Ecto neural progenitor cell (in vitro differentiated cells): ENCODE data around the gene HCRTR2.
"Not testable (repeated sequence)": the region's sequence is repeated elsewhere in the genome, so short reads cannot be mapped to it uniquely, and the experiment has no call there.

Experiments used
- DNase-seq: peaks from one replicate; pipeline ENCODE4 v3.0.0-alpha.2; 2018; ENCODE audit warnings: low spot score

HCRTR2 gene

DNA sequence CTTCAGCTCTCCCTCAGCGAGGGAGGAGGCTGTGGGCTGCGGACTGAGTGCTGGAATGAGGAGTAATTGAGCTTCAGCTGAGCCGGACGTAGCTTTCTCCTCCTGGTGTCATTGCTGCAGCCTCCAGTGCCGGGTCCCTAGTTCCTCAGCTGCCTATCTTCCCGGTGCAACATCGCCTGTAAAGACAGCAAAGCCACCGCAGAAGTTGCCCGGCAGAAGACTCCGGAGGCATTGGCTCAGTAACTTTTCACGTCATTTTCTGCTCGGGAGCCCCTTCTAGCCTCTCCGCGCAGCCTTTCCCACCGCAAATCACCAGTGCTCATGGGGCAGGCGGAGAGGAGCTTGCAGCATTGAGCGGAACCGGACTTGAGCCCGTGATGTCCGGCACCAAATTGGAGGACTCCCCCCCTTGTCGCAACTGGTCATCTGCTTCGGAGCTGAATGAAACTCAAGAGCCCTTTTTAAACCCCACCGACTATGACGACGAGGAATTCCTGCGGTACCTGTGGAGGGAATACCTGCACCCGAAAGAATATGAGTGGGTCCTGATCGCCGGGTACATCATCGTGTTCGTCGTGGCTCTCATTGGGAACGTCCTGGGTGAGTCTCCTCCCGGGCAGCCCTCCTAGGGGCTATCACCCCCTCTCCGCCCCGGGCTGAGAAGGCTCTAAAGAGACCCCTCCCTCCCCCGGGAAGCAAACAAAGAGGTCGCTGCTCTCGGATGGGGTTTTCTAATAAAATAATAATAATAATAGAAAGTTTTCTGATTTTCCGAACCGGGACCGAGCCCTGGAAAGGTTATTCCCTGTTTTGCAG, at the start of gene HCRTR2:
Gene HCRTR2 (plus strand): TSS at position 305 of the 816 bp plus-strand sequence. CDS start 73 bp downstream, at position 378.
- DNase-seq = peak; percentile 50

DNA sequence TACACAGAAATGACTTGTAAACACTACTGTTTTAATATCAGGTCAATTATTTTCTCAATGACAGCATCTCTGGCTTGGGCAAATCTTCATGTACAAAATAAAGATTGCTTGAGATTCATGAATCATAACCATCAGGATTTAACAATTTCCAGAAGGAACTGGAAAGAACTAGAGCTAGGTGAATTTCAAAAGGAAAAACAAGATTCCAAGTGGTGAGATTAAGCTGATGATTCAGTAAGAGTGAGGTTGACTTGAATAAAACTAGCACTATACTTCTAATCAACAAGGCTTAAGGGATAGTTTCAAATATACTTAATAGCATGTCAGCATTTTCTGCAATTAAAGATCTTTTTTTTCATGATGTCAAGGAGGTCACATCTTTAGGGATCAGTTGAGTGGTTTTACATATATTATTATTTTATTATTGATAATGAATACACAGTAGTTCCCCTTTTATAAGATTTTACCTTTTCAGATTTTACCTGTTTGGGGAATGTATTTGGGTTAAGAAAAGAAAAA, 43.5 kb upstream of the HCRTR2 start:
- no peak for DNase-seq

DNA sequence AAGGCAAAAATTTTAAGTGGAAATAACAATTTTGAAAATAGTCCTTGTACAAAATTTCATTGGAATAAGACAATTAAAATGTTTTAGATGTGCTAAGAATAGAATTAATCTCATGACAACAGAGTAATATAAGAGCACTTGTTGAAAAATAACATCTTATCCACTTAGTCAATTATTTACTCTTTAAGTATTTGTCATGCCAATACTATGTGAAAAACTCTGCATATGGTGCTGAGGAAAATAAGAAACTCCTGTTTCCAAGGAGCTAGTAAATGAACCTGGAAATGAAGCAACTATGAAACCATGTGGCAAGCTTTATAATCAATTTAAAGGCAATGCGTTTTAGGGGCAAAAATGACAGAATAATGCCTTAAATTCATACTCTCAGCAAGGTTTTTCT, 42.7 kb upstream of the HCRTR2 start:
- no peak for DNase-seq

DNA sequence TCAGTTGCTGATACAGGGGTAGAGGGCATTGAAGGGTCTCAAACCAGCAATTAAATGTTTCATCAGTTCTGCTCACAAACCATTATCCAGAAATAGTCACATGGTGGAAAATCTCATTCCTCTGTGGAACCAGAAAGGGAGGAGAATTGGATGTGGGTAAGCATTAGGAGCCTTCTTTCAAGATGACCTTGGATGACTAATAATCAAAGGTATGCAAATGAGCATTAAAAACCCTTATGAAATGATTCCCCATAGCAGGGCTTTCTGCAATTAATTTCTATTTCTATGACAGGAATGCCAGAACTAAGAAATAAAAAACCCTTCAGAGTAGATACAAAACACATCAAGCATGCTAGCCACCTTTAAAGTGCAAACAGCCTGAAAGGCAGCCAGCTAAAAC, 37.4 kb upstream of the HCRTR2 start:
- no peak for DNase-seq

GRCh38 chr6:55137929-55138693, 36.2 kb upstream of the HCRTR2 start:
- DNase-seq = no peak

GRCh38 chr6:55141611-55142010, 32.7 kb upstream of the HCRTR2 start:
- DNase-seq = no peak

DNA sequence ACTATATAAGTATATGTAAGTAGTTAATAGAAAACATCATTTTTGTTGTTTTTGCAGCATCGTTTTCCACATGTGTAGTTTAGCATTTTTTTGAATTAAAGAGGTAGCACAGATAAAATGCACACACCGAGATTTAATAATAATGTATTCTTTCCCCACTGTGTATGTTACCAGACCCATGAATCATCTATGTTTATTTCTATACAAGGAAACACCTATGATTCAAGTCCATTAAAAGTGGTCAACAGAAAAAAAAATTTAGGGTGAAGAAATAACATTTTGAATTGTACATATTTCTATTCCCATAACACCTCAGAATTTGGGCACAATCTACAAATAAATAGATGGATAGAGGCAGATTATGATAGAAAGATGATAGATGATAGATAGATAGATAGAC, 31.7 kb upstream of the HCRTR2 start:
- no peak for DNase-seq

DNA sequence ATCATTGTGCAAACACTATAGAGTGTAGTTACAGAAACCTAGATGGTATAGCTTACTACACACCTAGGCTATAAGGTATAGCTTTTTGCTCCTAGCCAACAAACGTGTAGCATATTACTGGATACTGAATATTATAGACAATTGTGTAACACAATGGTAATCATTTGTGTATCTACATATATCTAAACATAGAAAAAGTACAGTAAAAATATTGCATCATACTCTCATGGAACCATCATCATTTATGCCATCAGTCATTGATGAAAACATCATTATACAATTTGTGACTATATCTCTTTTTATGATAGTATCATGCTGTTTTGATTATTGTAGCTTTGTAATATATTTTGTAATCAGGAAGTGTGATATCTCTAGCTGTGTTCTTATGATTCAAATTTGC, 21.0 kb upstream of the HCRTR2 start:
- DNase-seq = no peak

GRCh38 chr6:55158784-55159183, 15.5 kb upstream of the HCRTR2 start:
- not testable (repeated sequence) for DNase-seq

DNA sequence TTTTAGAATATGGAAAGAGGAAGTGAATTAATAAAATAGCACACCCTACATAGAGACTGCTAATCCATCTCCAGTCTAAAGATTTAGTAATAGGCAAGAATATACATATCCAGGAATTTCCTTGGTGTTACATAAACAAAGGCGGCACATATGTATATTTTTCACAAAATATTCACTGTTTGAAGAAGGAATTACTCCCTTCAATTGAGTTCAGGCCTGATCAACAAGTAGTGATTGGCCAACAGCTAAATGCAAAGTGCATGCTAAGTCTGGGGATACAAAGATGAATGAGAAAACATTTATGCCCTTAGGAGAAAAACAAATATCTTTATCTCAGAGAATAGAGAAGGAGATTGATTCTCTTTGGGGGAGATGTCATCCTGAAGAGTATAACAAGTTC, 6.5 kb upstream of the HCRTR2 start:
- no peak for DNase-seq

GRCh38 chr6:55175078-55176049, 1.0 kb downstream of the HCRTR2 start:
- no peak for DNase-seq

DNA sequence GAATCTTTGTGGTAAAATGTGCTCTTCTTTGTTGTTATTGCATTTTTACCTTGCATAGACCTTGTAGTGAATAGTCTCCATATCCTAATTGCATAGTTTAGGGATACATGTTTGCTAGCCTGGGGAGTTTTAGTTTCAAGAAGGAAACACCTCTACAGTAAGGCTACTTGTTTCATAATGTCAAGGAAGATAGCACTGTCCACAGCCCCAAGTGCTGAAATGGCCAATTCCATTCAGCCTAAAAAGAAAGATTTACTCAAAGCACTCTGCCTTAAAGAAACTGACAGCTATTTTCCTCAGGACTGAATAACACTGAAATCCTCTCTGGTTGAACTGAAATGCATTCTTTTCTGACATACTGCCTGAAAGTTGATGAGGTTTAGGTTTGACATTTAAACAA, 2.6 kb downstream of the HCRTR2 start:
- DNase-seq = no peak

DNA sequence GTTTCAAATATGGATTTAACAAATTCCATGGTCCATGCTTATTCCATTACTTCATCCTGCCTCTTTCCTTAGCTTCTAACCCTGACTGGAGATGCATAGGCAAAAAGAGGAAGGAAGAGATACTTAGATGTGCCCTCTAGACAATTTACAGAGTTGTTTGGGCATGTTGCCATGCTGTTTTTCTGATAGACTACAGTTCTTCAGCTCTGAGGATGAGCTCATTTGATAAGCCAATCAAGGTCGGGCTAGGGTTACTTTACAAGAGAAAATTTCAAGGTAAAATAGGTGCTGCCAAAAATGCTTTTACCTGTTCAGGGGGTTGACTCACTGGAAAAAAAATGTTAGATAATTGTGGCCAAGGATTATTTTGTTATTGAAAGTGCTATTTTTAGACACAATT, 5.9 kb downstream of the HCRTR2 start:
- DNase-seq = no peak

DNA sequence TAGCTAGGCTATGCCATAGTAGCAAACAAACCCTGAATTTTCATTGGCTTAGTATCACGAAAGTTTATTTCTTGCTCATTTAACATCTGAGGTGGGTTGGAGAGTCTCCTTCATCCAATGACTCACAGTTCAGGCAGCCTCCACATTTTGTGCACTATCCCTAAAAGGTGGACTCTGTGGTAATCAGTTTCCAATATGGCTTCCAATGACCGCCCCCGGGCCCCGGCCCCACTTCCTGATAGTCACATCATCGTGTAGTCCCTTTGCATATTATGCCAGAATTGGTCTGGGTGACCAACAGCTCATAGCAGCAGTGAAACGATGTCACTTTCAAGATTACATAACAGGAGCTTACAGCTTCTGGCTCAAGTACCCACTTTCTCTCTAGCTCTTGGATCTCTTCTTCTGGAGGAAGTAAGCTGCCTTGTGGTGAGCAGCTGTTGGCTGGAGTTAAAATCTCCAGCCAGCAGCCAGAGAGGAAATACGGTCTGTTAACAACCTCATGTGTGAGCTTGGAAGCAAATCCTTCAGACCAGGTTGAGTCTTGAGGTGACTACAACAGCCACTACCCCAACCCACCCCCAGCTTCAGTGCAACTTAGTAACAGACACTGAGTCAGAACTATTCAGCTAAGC, 7.8 kb downstream of the HCRTR2 start:
- no peak for DNase-seq

GRCh38 chr6:55184782-55185530, 10.6 kb downstream of the HCRTR2 start:
- no peak for DNase-seq

DNA sequence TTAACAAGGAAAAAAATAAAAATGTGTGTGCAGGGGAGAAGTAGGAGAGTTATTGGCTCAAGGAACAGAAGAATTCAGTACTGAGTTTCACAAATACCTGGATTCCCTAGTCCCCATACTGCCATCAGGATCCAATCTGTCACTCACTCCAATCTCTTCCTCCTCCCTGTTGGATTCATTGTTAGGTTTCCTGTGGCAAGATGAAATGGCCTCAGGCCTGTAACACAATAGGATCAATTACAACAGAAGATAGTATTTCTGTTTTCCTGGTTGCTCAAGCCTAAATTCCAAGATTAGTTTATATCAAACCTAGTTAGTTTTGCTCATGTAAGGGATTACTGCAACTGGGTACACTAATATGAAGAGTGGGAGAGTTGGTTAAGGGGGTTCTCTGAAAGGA, 24.4 kb downstream of the HCRTR2 start:
- no peak for DNase-seq

GRCh38 chr6:55199239-55199638, 24.9 kb downstream of the HCRTR2 start:
- no peak for DNase-seq

- DNase-seq = no peak
Measured at GRCh38 chr6:55208478-55209458, 34.5 kb downstream of the HCRTR2 start.

DNA sequence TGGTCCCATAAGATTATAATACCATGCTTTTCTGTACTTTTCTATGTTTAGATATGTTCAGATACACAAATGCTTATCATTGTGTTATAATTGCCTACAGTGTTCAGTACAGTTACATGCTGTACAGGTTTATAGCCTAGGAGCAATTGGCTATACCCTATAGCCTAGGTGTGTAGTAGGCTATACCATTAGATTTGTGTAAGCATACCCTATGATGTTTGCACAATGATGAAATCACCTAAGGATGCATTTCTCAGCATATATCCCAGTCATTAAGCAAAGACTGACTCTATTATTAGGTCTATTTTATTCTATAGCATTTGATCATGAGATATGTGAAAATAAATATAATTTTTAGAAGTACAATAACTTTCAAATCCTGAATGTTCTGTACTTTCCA, 36.6 kb downstream of the HCRTR2 start:
- DNase-seq = no peak

DNA sequence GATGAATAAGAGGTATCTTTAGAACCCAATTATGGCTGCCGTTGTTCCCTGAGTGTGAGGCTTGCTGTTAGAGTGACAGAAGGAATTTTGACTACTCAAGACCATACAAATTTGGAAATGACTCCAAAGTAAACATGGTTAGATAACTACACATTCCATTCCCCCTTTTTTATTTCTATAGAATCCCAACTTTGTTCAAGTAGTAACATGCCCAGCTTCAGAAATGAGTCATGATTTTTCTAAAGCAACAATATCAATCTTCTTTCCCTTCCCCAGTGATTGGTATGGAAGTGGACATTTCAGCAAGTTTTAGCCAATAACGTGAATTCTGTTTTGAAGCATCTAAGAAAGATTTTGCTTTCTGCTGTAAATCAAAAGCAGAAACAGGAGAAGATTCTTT, 37.8 kb downstream of the HCRTR2 start:
- DNase-seq = no peak
